AG20443 (cell line): ENCODE measurements around the gene POF1B.
"Not testable (repeated sequence)": the region's sequence is repeated elsewhere in the genome, so short reads cannot be mapped to it uniquely, and the experiment has no call there.

Experiments used
- DNase-seq: peaks from one replicate; pipeline ENCODE4 v3.0.0; 2012; ENCODE audit warnings: low spot score, mixed read lengths

The POF1B gene, protein sequence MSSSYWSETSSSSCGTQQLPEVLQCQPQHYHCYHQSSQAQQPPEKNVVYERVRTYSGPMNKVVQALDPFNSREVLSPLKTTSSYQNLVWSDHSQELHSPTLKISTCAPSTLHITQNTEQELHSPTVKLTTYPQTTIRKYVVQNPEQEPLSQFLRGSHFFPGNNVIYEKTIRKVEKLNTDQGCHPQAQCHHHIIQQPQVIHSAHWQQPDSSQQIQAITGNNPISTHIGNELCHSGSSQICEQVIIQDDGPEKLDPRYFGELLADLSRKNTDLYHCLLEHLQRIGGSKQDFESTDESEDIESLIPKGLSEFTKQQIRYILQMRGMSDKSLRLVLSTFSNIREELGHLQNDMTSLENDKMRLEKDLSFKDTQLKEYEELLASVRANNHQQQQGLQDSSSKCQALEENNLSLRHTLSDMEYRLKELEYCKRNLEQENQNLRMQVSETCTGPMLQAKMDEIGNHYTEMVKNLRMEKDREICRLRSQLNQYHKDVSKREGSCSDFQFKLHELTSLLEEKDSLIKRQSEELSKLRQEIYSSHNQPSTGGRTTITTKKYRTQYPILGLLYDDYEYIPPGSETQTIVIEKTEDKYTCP

DNA sequence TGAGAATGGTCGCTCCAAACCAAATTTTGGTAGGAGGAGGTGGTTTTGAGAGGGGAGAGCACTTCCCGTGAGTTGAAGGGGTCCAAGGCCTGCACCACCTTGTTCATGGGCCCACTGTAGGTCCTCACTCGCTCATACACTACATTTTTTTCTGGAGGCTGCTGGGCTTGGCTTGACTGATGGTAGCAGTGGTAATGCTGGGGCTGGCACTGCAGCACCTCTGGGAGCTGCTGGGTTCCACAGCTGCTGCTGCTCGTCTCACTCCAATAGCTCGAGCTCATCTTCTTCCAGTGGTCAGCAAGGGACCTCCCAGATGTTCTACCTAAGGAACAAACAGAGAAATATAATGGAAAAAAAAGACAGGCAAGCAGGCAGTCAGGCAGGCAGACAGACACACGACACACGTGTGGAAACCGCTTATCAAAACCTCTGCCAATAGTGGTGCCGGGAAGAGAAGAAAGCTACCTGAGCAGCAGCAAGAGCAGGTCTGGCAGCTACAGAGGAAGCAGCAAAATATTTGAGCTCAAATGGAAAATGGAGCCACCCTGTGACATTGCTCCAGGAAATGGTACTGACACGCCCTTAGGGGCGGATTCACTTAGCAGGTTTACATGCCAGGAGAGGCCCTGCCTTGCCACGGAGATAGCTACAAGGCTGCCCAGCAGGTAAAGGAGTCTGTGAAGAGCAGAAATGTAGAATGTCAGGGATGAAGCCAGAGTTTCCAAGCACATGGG lies at the start of gene POF1B:
Gene POF1B, minus strand, starts transcription at position 492 of the 734 bp plus-strand sequence. Its CDS starts 211 bp downstream, at position 281.
- DNase-seq: no peak

DNA sequence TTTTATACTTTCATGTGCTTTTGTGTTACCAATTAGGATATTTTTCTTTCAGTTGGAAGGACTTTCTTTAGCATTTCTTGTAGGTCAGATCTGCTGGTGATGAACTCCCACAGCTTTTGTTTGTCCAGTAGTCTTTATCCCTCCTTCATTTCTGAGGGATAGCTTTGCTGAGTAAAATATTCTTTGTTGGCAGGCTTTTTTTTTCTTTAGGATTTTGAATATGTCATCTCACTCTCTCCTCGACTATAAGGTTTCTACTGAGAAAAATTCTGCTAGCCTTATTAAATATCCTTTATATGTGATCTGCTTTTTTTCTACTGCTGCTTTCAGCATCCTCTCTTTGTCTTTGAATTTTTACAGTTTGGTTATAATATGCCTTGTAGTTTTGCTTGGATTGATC lies 49.6 kb upstream of the POF1B start:
- DNase-seq: no peak

DNA sequence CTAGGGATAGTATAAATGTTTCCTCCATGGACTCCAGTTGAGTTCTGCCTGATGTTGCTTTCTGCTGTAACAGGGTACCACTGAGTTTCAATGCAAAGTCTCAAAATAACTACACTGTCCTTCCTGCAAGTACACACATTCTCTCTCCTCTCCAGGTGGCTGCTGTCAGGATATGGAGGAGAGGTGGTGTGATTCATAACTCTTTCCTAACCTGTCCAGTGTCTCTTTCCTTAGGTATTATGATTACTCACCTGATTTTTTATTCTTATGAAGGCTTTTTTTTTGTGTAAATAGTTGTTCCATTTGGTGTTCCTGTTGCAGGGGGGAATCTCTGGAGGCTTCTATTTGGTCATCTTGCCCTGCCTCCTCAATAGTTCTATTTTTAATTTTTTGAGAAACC lies 39.8 kb upstream of the POF1B start:
- no peak for DNase-seq

DNA sequence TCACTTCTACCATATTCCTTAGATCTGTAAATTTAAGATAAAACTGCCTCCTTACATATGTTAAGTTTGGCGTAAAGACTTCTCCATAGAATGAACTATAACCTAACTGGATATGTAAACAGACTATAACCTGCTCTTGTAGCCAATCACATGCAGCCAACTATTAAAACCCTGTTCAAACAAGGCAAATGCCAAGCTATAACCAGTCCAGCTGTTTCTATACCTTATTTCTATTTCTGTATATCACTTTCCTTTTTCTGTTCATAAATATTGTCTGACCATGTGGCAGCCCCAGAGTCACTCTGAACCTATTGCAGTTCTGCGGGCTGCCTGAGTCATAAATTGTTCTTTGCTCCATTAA lies 12.4 kb upstream of the POF1B start:
- DNase-seq: no peak

DNA sequence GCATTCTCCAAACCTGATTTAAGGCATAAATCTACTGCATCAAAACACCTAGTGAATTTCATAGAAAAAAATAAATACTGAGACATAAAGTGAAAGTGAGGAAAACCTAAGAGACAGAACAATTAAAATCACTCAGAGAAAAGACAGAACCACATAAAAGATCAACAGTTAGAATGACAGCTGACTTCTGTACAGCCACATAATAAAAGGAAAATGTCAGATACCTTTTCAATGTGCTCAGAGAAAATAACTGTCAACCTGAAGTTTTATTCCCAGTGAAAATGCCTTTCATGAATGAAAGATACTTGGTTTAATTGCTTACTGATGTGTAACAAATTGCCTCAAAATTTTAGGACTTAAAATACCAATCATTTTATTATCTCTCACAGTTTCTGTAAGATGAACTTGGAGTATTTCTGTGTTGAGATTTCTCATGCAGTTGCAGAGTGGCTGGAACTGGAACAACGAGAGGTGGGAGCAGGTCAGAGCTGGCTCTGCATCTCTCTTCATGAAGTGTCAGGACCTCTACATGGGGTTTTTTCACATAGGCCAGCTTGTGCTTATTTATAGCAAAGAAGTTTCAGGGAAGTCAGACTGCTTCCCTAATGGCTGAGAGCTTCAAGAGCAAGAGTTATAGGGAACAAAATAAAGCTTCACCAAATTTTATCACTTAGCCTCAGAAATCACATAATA lies 11.9 kb upstream of the POF1B start:
- no peak for DNase-seq

DNA sequence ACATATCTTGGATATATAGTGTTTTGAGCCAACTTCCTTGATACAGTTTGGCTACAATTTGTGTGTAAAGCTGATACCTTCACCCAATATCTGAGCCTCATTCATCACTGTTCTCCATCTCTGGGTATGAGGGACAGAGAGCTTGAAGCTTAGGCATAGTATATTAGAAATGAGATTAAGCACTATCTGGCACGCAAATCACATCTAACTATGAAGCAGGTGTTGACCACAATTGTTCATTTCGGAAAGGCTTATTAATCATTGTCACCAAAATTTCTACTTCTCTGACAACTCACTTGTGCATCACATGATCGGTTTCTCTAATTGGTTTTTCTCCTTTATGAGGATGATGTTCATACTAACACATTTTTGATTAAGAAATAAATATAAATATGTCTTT lies 2.1 kb upstream of the POF1B start:
- DNase-seq: no peak

DNA sequence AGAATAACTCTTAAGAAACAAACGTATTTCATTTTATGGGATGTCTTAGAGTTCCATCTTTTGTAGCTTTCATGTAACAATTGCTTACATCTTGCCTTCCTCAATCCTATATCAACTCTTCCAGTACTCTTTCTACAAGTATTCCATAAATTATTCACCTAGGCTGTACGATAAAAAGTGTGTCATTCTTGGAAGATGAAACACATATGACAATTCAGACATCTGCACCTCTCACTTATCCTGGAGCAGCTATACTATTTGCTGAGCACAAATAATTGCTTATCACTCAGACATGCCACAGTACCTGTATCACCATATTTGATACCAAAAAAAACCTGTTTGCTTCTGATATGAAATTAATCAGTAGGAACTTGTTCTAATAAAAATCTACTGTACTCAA lies 1.0 kb downstream of the POF1B start:
- DNase-seq: no peak

DNA sequence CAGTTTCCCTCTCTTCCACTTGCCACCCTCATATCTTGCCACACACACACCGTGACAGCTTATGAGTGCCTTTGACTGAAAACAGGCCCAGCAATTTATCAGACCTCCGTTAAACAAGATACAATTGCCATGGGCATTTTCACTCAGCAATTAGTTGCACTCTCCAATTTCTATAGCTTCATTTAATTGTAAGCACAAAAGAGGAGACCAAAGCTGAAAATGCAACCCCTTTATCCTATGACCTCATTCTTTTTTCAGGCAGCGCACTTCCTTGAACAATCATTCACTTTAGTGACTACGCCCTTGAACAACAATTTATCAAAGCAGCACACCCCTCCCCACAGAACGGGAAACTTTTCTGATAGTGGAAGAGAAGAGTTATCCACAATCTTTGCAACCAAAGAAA lies 4.1 kb downstream of the POF1B start:
- DNase-seq: no peak

DNA sequence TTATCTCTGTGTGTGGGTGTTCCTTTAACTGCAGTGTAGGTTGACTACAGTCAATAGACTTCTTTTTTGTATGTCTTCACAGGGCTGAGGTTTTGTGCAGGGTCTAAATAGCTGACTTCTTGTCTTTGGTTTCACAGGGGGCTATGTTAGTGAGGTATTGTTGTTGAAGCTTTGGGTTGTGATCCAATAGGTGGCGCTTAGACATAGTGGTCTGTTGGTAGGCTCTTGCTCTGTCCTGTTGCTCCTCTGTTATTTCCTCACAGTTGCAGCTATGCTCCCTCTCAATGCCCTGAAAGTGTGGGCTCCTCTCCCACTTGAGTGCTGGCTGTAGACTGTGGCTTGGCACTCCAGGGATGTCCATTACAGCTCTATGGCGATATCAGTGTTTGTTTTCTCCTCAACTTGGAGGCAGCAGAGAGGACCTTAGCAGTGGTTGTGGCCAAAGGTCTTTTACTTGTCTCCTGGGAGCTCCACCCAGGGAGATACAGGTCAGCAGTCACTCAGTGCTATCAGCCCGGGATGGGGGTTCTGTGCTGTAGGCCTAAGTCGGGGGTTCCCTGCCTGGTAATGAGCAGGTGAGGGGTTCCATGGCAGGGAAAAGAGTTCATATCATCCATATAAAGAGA lies 14.0 kb downstream of the POF1B start:
- DNase-seq: no peak

DNA sequence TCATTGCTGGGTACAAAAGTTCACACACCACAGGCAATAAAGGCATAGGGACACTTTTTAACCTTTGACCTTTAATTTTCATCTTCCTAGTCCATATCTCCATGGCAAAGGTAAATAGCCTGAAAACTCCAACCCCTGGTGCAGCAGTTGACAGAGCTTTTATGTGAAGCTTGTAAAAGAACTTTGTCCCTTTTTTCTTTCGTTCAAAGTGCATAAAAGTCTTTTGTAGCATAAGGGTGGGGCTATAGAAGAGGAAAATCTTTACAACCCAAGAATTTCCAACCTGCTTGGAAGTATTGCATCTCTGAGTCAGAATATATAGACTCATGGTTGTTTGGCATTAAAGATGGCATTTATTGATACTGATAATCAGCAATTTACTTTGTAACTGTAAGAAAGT lies 20.4 kb downstream of the POF1B start:
- no peak for DNase-seq

DNA sequence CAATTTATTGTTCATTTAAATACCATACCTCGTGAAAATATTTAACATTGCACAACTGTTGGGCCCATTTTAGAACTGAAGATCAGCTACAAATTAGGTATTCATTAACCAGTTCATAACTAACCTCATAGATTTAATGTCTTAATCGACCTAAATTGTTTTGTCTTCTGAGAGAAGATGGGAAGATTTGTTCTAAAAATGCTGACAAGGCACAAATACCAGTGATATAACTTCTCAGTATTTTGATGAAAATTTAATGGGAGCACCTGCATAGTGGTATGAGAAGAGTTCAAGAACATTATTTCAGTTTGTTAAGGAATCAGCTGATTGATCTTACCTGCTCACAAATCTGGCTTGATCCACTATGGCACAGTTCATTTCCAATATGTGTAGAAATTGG lies 33.9 kb downstream of the POF1B start:
- DNase-seq: no peak

DNA sequence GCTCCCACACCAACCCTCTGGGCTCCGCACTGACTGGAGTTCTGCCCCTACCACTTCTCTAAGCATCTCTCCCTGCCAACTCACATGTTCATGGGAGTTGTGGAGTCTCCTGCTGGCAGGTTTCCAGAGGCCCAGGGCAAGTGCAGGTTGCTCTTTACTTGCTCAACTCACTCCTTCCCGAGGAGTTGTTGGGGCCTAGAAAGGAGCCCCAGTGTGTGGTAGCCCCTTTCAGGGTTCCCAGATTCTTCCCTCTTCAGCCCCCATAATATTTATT lies 52.5 kb downstream of the POF1B start:
- no peak for DNase-seq

DNA sequence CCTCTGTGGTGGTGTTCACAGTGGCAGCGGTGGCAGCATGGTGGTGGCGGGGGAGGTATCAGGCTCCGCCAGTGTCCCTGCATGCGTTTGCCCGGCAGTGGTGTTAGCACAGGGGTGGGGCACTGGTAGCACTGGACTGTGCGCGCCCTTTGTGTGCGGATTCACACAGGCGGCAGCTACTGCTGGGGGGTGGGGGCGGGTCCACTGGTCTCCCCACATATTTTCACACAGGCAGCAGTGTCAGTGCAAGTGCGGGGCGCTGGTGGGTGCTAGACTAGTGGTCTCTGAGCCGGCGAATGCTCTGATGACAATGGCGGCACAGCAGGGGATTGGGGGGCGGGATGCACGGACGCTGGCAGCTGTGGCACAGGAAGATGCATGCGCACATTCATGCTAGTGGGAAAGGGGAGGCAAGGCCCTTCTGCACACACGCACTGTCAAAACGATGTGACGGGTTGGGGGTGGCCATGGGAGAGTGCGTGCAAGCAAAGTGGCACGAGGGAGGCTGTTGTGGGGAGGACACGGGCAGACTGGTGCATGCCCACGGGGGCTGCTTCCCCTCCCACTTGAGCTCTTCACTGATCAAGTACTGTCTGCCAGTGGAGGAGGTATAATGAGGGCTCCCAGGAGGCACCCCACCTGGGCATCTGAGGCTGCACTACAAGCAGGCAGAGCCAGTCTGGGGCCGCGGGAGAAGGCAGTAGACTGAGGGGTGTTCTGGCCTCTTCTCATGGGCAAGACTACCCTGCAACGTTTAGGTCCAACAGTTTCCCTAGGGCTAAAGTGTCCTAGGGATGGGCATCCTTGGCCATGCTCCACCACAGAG lies 53.0 kb downstream of the POF1B start:
- DNase-seq: no peak

DNA sequence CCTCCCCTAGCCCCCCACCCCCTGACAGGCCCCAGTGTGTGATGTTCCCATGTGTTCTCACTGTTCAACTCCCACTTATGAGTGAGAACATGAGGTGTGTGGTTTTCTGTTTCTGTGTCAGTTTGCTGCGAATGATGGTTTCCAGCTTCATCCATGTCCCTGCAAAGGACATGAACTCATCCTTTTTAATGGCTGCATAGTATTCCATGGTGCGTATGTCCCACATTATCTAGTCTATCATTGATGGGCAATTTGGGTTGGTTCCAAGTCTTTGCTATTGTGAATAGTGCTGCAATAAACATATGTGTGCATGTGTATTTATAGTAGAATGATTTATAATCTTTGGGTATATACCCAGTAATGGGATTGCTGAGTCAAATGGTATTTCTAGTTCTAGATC lies 68.1 kb downstream of the POF1B start:
- DNase-seq: not testable (repeated sequence)

DNA sequence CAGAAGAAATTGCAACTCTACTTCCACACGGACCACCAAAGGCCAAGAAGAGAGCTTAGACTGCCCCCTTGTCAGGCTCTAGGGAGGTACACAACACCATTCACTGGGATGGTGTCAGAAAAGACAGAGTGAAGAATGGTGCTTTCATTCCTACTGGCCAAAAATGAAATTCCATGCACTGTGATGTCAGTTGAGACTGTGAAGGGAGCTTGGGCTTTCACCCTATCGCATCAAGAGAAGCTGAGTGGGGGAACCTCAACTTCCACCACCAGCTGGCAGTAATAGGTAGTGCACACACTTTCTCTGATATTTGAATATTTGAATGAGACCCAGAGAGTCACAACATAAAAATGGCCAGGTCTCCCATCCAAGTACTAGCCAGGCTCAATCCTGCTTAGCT lies 69.7 kb downstream of the POF1B start:
- DNase-seq: no peak

DNA sequence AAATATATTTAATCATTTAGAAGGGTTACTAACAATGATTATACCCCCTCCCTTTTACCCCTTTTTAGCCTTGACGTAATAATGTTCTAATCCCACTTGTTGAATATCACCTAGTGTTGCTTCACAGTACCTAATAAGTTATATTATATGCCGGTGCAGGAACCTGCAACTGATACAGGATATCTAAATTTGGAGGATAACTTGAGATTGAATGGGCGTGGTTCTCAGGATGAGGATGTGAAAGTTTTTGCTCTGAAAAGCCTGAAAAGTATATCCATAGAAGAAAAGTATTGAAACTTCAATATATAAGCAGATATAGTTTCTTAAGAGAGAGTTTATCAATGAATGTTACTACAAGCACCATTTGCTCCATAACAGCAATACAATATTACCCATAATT lies 75.9 kb downstream of the POF1B start:
- DNase-seq: no peak

DNA sequence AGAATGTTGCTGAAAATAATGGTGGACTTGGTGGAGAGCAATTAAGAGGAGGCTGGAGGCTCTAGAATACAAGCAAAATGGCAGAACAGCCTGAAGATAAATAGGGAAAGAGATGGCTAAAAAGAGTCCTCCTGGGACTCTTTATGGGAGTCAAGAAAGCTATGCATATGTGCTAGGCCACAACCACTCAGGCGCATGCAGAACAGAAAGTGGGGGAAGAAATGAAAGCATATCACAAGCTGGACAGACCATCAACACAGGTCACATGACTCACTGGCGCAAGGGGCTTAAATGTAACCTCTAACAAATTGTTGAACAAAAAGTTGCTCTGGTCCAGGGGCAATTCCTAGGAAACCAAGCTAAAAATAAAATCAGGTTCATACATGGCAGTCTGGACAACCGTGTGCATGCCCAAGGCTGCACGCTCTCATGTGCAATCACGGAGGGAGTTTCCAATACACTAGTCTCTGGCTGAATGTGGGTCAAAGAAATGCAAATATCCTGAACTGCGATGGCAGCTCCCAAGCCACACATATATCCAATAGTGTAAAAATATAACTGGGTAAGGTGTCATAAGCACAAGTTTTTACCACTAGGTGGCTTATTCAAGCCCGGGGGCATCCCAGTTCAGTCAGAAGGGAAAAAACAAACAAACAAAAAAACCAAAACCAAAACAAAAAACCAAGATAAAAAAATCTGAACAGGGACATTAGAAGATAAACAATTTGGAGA lies 90.3 kb downstream of the POF1B start:
- DNase-seq: no peak

DNA sequence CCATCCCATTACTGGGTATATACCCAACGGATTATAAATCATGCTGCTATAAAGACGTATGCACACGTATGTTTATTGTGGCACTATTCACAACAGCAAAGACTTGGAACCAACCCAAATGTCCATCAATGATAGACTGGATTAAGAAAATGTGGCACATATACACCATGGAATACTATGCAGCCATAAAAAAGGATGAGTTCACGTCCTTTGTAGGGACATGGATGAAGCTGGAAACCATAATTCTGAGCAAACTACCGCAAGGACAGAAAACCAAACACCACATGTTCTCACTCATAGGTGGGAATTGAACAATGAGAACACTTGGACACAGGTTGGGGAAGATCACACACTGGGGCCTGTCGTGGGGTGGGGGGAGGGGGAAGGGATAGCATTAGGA lies 94.2 kb downstream of the POF1B start:
- DNase-seq: not testable (repeated sequence)

DNA sequence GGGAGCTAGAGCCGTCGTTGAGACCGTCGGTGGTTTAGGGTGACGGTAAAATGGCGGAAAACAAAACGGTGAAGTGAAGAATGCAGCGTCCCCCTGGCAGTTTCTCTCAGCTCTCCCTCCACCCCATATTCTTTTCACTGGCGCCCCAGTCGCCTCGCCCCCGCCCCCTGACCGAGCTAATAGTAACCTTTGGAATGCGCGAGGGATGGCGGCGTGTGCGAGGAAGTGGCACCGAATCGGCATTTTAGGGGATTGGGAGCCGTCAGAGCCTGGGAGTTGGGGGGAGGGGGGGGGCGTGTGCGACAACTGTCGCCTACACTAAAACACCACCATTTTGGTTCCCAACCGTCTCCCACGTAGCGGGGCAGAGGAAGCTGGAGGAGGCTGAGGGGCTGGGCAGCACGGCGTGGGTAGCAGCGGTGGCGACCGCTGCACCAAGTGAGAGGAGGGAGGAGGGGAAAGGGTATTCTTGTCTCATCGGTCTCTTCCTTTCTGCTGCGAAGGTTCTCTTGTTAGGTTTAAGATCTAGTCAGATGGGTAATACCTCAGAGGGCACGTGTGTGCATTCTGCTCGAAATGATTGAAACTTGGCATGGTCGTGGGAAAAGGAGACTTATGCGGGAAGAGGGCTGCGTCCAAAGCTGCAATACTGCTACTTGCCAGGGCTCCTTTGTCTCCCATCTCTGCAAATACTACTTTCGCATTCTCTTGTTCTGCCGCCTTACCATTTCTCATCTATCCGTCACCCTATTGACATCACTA lies 134.8 kb downstream of the POF1B start:
- peak; percentile 5 for DNase-seq
